Thyroid gland (tissue), 4 donors: Measurements from ENCODE around the gene ZNF367. TPM values are rescaled to one million over a fixed set of nuclear protein-coding genes. Genes with fewer than 3 reads are reported as not detected.

Experiments used
- DNase-seq, 2 donors: peaks; one replicate each; pipeline ENCODE4 v3.0.0-alpha.2; 2019
- H3K27ac ChIP-seq, 3 donors: fragments of 200-600 bp; sonication (generic); 1 replicate in 2 of 3; 2 replicates in 1 of 3; pipeline ENCODE4 v1.5.1; 2016 to 2019; ENCODE audit warnings: mild to moderate bottlenecking in 1 of 3, moderate library complexity in 1 of 3
- H3K27me3 ChIP-seq: fragments of 200-600 bp; sonication (generic); one replicate; pipeline ENCODE4 v1.5.1; 2019
- H3K36me3 ChIP-seq, 2 donors: fragments of 200-600 bp; sonication (generic); one replicate each; pipeline ENCODE4 v1.5.1; 2016 to 2019
- H3K4me1 ChIP-seq, 2 donors: fragments of 200-600 bp; sonication (generic); one replicate each; pipeline ENCODE4 v1.5.1; 2017 to 2019
- H3K4me3 ChIP-seq, 3 donors: fragments of 200-600 bp; sonication (generic); replicated peaks in 1 of 3; 1 replicate in 2 of 3; 2 replicates in 1 of 3; pipeline ENCODE4 v1.5.1; 2016; ENCODE audit warnings: mild to moderate bottlenecking in 1 of 3
- H3K9me3 ChIP-seq: fragments of 200-600 bp; sonication (generic); one replicate; pipeline ENCODE4 v1.5.1; 2017
- POLR2A ChIP-seq, 2 donors: fragments of 450-650 bp; IDR thresholded peaks; one replicate each; pipeline ENCODE4 v1.6.1; 2017; ENCODE audit warnings: antibody characterized with exemption in 2 of 2, mild to moderate bottlenecking in 2 of 2, moderate library complexity in 1 of 2
- WGBS, 2 donors: methylation state at CpG; one replicate each; pipeline ENCODE4 v1.1.5; 2017; 5-methylcytosine and 5-hydroxymethylcytosine counted together
- intact Hi-C: fragments of 100-400 bp; cut with DNase I; formaldehyde crosslinking; loops from one replicate; pipeline ENCODE4 v1.15.1; 2023
- total RNA-seq, 4 donors: library from RNA; depleted of rRNA; stranded (reverse); fragments of >200 nt; gene quantifications; one replicate each; pipeline ENCODE4 v1.2.3, GENCODE V29; 2016
- TF ChIP-seq, protein P1 (sequence below), 6 experiments: fragments of 200-600 bp in 3 of 6; fragments of 450-650 bp in 3 of 6; sonication (generic) in 3 of 6; IDR thresholded peaks; one replicate each; pipeline ENCODE4 v1.5.1; 2016 to 2019; ENCODE audit warnings: antibody characterized with exemption in 6 of 6, mild to moderate bottlenecking in 2 of 6, inconsistent platforms in 1 of 6, moderate library complexity in 1 of 6

ZNF367 gene
- total RNA-seq, 4 donors from 2014 or later: 1.2 to 1.8 (median 1.7) TPM

DNA sequence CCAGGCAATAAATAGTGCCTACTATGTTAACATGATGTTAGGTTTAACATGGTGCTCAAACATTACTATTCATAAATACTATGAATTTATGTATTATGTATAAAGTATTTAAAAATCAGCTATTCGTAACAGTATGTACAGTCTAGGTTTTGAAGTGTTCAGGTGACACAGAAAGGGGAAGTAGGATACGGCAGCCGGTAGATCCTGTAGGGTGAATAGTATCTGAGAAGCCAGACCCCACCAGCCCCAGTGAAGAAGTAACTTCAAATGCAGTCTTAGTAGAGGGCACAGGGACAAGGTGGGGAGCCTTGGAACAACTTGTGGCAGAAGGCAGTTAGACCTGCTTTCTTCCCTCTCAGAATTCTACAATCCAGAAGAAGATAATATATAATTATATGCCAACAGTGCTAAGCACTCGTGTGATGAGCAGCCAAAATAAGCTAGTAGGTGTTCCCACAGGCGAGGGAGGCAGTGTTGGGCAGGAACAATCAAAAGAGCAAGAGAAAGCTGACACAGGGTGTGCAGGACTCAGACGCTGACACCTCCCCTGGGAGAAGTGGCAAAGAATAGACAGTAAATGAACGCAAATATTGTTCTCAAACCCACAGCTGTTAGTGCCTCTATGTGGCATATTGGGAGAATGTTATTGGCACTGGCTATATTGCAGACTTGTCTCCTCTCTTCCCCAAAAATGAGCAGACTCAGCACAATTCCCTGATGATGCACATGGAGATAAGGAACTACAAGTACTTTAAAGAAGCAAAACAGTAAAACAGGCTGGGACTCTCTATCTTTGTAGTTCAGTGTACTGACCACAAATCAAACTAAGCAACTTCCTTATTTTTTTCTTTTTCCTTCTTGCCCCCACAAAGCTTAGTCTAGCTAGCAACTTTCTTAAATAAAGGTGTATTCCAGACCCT, 4.6 kb downstream of the ZNF367 start:
- DNase-seq: no peak

DNA sequence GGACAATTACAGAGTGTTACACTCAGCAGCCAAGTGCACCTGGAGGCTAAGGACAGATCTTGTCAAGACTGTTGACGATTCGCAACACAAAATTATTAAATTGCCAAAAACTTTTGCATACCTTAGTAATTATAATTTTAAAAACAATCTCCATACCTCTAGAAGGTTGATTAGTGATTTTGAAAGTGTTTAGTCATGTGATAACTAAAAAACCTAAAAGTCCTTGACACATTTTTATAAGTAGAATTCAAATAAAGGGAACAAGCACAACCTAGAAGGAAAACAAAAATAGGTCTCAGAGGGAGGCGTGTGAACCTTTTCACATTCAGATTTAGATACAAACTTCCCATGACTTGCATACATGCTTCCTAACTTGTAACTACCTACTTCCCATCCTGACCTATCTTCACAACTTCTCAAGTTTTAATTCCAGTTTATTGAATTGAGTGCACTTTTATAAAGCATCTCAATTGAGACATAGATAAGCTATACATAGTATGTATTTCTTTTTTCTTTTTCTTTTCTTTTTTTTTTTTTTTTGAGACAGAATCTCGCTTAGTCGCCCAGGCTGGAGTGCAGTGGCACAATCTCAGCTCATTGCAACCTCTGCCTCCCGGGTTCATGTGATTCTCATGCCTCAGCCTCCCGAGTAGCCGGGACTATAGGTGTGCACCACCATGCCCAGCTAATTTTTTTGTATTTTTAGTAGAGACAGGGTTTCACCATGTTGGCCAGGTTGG, 5.8 kb downstream of the ZNF367 start:
- Histone ChIP-seq H3K4me3 (no peak overlapping the region), H3K36me3 (no peaks in the 10 kb centered on the region), H3K27ac (no peak overlapping the region), H3K4me1 (peaks cover 5 to 8% of the 10 kb centered on the region in 2 donors), H3K27me3 (no peaks in the 10 kb centered on the region), H3K9me3 (no peaks in the 10 kb centered on the region)
- WGBS, 2 donors: 87 to 96% methylated on average over 8 of the region's 8 CpGs
- TF ChIP-seq, protein P1, sequence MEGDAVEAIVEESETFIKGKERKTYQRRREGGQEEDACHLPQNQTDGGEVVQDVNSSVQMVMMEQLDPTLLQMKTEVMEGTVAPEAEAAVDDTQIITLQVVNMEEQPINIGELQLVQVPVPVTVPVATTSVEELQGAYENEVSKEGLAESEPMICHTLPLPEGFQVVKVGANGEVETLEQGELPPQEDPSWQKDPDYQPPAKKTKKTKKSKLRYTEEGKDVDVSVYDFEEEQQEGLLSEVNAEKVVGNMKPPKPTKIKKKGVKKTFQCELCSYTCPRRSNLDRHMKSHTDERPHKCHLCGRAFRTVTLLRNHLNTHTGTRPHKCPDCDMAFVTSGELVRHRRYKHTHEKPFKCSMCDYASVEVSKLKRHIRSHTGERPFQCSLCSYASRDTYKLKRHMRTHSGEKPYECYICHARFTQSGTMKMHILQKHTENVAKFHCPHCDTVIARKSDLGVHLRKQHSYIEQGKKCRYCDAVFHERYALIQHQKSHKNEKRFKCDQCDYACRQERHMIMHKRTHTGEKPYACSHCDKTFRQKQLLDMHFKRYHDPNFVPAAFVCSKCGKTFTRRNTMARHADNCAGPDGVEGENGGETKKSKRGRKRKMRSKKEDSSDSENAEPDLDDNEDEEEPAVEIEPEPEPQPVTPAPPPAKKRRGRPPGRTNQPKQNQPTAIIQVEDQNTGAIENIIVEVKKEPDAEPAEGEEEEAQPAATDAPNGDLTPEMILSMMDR (IDR thresholded peaks at IDR 0.05): no peak
- no peak for TF ChIP-seq POLR2A (IDR thresholded peaks at IDR 0.05)
- intact Hi-C loops: no loop called here
- DNase-seq: no peak

More for the DNA sequence above, 4.6 kb downstream of the ZNF367 start:
- no peaks in the 10 kb centered on the region for H3K27me3 ChIP-seq
- no peak overlapping the region for H3K4me3 ChIP-seq
- no peaks in the 10 kb centered on the region for H3K36me3 ChIP-seq
- 61 to 65% methylated on average over 7 of the region's 7 CpGs for WGBS, 2 donors
- no peak overlapping the region for H3K27ac ChIP-seq
- intact Hi-C loops: no loop called here
- H3K9me3 ChIP-seq: no peaks in the 10 kb centered on the region
- peaks cover 5 to 8% of the 10 kb centered on the region in 2 donors for H3K4me1 ChIP-seq
- TF ChIP-seq, protein P1 (IDR thresholded peaks at IDR 0.05): no peak

DNA sequence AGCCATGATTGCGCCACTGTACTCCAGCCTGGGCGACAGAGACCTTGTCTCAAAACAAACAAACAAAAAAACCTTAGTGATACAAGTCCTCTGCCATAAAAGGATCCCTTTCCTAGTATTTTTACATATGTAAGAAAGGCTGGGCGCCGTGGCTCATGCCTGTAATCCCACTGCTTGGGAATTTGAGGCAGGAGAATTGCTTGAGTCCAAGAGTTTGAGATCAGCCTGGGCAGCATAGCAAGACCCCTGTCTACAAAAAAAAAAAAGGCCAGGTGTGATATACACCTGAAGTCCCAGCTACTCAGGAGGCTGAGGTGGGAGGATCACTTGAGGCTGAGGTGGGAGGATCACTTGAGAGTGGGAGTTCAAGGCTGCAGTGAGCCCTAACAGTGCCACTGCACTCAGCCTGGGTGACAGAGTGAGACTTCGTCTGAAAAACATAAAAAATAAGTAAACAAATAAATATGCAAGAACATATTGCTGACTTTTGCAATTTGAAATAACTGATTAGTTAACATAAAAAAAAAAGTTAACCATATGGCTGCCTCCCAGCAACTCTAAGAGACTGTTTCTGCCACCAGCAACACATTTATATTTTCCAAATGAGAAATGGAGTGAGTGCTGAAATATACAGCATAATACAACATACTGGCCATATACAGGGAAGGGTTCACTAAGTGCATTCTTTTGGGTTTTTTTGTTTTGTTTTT, 6.9 kb downstream of the ZNF367 start:
- 93 to 95% methylated on average over 5 of the region's 5 CpGs for WGBS, 2 donors
- Histone ChIP-seq H3K9me3 (no peaks in the 10 kb centered on the region), H3K27ac (no peak overlapping the region), H3K4me3 (no peak overlapping the region), H3K4me1 (peaks cover 0 to 1% of the 10 kb centered on the region in 2 donors), H3K36me3 (no peaks in the 10 kb centered on the region), H3K27me3 (no peaks in the 10 kb centered on the region)
- no peak for TF ChIP-seq POLR2A (IDR thresholded peaks at IDR 0.05)
- TF ChIP-seq, protein P1 (IDR thresholded peaks at IDR 0.05): no peak
- DNase-seq: no peak
- intact Hi-C loops: no loop called here

DNA sequence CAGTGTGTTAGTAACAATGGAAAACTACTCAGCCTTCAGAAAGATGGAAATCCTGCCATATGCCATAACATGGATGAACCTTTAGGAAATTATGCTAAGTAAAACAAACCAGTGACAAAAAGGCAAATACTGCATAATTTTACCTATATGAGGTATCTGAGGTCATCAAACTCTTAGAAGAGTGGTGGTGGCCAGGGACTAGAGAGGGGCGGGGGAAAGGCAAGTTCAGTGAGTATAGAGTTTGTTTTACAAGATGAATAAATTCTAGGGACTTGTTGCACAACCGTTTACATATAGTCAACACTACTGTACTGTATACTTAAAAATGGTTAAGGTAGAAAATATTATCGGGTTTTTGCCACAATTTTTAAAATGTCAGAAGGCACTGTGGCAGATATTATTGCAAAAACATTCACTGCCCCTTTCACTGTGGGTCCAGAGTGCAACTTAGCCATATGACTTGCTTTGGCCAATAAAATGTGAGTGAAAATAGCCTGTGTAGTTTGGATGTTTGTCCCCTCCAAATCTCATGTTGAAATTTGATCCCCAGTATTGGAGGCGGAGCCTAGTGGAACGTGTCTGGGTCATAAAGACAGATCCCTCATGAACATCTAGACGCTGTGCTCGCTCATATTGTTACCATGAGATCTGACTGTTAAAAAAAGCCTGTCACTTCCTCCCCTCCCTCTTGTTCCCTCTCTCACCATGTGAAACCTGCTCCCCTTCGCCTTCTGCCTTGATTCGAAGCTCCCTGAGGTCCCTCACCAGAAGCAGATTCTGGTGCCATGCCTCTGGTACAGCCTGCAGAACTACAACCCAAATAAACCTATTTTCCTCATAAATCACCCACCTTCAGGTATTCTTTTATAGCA, 9.5 kb downstream of the ZNF367 start:
- Histone ChIP-seq H3K9me3 (no peaks in the 10 kb centered on the region), H3K4me1 (no peaks in the 10 kb centered on the region), H3K27ac (no peak overlapping the region), H3K36me3 (no peaks in the 10 kb centered on the region), H3K4me3 (no peak overlapping the region), H3K27me3 (no peaks in the 10 kb centered on the region)
- intact Hi-C loops: no loop called here
- WGBS, 2 donors: 83 to 84% methylated on average over 9 of the region's 9 CpGs
- DNase-seq: no peak
- TF ChIP-seq POLR2A (IDR thresholded peaks at IDR 0.05): no peak
- TF ChIP-seq, protein P1 (IDR thresholded peaks at IDR 0.05): no peak
